ENCODE data around the gene BAAT.

DNA sequence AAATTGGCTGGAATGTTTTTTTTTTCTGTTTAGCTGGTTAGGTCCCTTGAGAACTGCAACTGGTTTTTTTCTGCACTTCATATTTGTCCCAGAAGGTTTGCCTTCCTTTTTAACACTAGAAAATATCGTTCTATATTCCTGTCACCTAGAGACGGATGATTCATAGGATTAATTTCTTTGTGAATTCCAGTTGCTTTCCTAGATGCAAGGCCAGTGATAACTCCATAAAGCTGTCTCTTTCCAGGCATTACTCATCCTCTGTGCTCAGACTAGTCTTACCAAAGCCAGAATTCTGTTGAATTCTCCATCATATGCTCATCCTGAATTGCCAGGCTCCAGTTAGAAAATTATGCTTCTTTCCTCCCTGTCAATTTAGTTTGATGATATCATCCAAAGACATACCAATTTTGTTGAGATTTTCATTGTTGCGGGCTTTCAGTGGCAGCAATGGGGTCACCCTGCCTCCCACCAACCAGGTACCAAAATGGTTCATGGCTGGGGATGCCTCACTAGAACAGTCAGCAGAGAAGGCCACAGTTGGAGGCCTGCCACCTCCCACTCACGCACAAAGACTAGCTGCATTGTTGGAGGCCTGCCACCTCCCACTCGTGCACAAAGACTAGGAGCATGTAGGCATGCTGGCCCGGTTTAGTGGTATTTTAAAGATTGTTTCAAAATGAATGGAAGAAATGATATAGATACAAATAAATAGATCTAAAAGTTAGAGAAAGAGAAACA, 8.5 kb downstream of the BAAT start:
- TF ChIP-seq POLR2A (IDR thresholded peaks at IDR 0.05) (no peak), EP300 (IDR thresholded peaks at IDR 0.05) (no peak)

Measured in ovary (tissue), 1 donor.